ENCODE measurements around the gene GRIN2A.

The GRIN2A gene

GRCh38 chr16:9957002-9957401 lies 225.2 kb downstream of the GRIN2A start:
- DNase-seq, result no peak

- no peak for DNase-seq
Observed at GRCh38 chr16:9955677-9956076, 226.6 kb downstream of the GRIN2A start.

GRCh38 chr16:9953908-9954570 lies 228.2 kb downstream of the GRIN2A start:
- DNase-seq, result no peak

GRCh38 chr16:9950658-9951057 lies 231.6 kb downstream of the GRIN2A start:
- DNase-seq, result no peak

GRCh38 chr16:9949396-9949795 lies 232.8 kb downstream of the GRIN2A start:
- no peak for DNase-seq

- DNase-seq, result no peak
Observed at GRCh38 chr16:9948933-9949332, 233.3 kb downstream of the GRIN2A start.

GRCh38 chr16:9946022-9946720 lies 236.1 kb downstream of the GRIN2A start:
- no peak for DNase-seq

- no peak for DNase-seq
Observed at GRCh38 chr16:9943121-9943520, 239.1 kb downstream of the GRIN2A start.

GRCh38 chr16:9941245-9941644 lies 241.0 kb downstream of the GRIN2A start:
- no peak for DNase-seq

- no peak for DNase-seq
Observed at GRCh38 chr16:9934723-9935508, 247.3 kb downstream of the GRIN2A start.

- no peak for DNase-seq
Observed at GRCh38 chr16:9932919-9933653, 249.1 kb downstream of the GRIN2A start.

- no peak for DNase-seq
Observed at GRCh38 chr16:9932000-9932399, 250.2 kb downstream of the GRIN2A start.

GRCh38 chr16:9929836-9930235 lies 252.4 kb downstream of the GRIN2A start:
- DNase-seq, result no peak

- no peak for DNase-seq
Observed at GRCh38 chr16:9929313-9929712, 252.9 kb downstream of the GRIN2A start.

- no peak for DNase-seq
Observed at GRCh38 chr16:9922441-9922840, 259.8 kb downstream of the GRIN2A start.

GRCh38 chr16:9921997-9922396 lies 260.2 kb downstream of the GRIN2A start:
- no peak for DNase-seq

GRCh38 chr16:9919460-9919859 lies 262.8 kb downstream of the GRIN2A start:
- no peak for DNase-seq

GRCh38 chr16:9917691-9918090 lies 264.5 kb downstream of the GRIN2A start:
- no peak for DNase-seq

GRCh38 chr16:9913604-9914326 lies 268.5 kb downstream of the GRIN2A start:
- DNase-seq, result no peak

GRCh38 chr16:9911989-9912388 lies 270.2 kb downstream of the GRIN2A start:
- DNase-seq, result no peak

GRCh38 chr16:9911231-9911630 lies 271.0 kb downstream of the GRIN2A start:
- DNase-seq, result no peak

GRCh38 chr16:9909072-9909825 lies 273.0 kb downstream of the GRIN2A start:
- no peak for DNase-seq

All from activated naive CD4-positive, alpha-beta T cell treated with Interleukin-2 at 50 U/mL for 16 hours (primary cell).